OCI-LY7 (cell line): Measurements from ENCODE around the gene DCHS1.

Source experiments
- CTCF ChIP-seq: fragments of 200-600 bp; sonication (generic); conservative IDR thresholded peaks from 2 replicates; pipeline ENCODE4 v1.5.1; 2014; ENCODE audit warnings: mild to moderate bottlenecking, antibody characterized with exemption, low read length, moderate library complexity, mixed read lengths
- EZH2phosphoT487 ChIP-seq: fragments of 200-600 bp; sonication (generic); IDR thresholded peaks from 2 replicates; pipeline ENCODE4 v1.6.1; 2018; ENCODE audit warnings: low read depth, borderline replicate concordance, mild to moderate bottlenecking, mixed run types, antibody characterized with exemption, low read length, moderate library complexity, mixed read lengths

- TF ChIP-seq CTCF (no peak), EZH2phosphoT487 (no peak)
These were observed 31.9 kb downstream of the DCHS1 start for GRCh38 chr11:6623391-6624363.
